Thoracic aorta (tissue), 2 donors: ENCODE measurements around the gene TMEM108. TPM values are rescaled to one million over a fixed set of nuclear protein-coding genes. Genes with fewer than 3 reads are reported as not detected.

Source experiments
- ATAC-seq: fragments of 150-250 bp; one replicate; pipeline ENCODE4 v1.8.0; 2017; ENCODE audit warnings: low read depth; ENCODE audit not compliant: insufficient number of reproducible peaks, low FRiP score
- DNase-seq: peaks from one replicate; pipeline ENCODE4 v3.0.0-alpha.2; 2020; ENCODE audit warnings: low spot score
- H3K27ac ChIP-seq, 2 donors: fragments of 200-600 bp; sonication (generic); 1 replicate in 1 of 2; 2 replicates in 1 of 2; pipeline ENCODE4 v1.5.1; 2016; ENCODE audit warnings: mild to moderate bottlenecking in 2 of 2, moderate library complexity in 2 of 2
- H3K27me3 ChIP-seq: fragments of 200-600 bp; sonication (generic); replicated peaks from 2 replicates; pipeline ENCODE4 v1.6.0; 2016; ENCODE audit warnings: mild to moderate bottlenecking; ENCODE audit not compliant: insufficient read depth
- H3K36me3 ChIP-seq: fragments of 200-600 bp; sonication (generic); one replicate; pipeline ENCODE4 v1.5.1; 2016
- H3K4me1 ChIP-seq, 2 donors: fragments of 200-600 bp; sonication (generic); 1 replicate in 1 of 2; 2 replicates in 1 of 2; pipeline versions ENCODE4 v1.5.1 to v1.6.0; 2016; ENCODE audit warnings: low read depth in 2 of 2, mild to moderate bottlenecking in 1 of 2; ENCODE audit not compliant: control insufficient read depth in 1 of 2
- H3K4me3 ChIP-seq: fragments of 200-600 bp; sonication (generic); 2 replicates; pipeline ENCODE4 v1.5.1; 2016; ENCODE audit warnings: mild to moderate bottlenecking
- H3K9me3 ChIP-seq: fragments of 200-600 bp; sonication (generic); 2 replicates; pipeline ENCODE4 v1.5.1; 2016
- CTCF ChIP-seq: fragments of 200-600 bp; sonication (generic); IDR thresholded peaks from one replicate; pipeline ENCODE4 v1.5.1; 2019; ENCODE audit warnings: antibody characterized with exemption
- total RNA-seq, 2 donors: library from RNA; depleted of rRNA; stranded (reverse); fragments of >200 nt; gene quantifications; one replicate each; pipeline versions ENCODE4 v1.1.0 to v1.2.3, GENCODE V29; 2016

TMEM108 gene
- total RNA-seq, 2 donors from 2014 or later = 0.28 to 0.41 TPM

- no peak for ATAC-seq
- no peaks in the 10 kb centered on the region for H3K4me1 ChIP-seq
Measured at GRCh38 chr3:133394561-133395311, 356.5 kb downstream of the TMEM108 start.

GRCh38 chr3:133396906-133397305, 358.7 kb downstream of the TMEM108 start:
- Histone ChIP-seq H3K36me3 (no peaks in the 10 kb centered on the region), H3K4me1 (no peaks in the 10 kb centered on the region), H3K27ac (no peak overlapping the region), H3K4me3 (no peak overlapping the region), H3K27me3 (no peaks in the 10 kb centered on the region), H3K9me3 (no peaks in the 10 kb centered on the region)
- no peak for DNase-seq
- ATAC-seq = no peak
- no peak for TF ChIP-seq CTCF

More at GRCh38 chr3:133394561-133395311, 356.5 kb downstream of the TMEM108 start:
- Histone ChIP-seq H3K27ac (no peak overlapping the region), H3K4me3 (no peak overlapping the region), H3K27me3 (no peaks in the 10 kb centered on the region), H3K9me3 (no peaks in the 10 kb centered on the region), H3K36me3 (no peaks in the 10 kb centered on the region)
- no peak for TF ChIP-seq CTCF
- no peak for DNase-seq

- no peaks in the 10 kb centered on the region for H3K27me3 ChIP-seq
- no peaks in the 10 kb centered on the region for H3K9me3 ChIP-seq
- no peaks in the 10 kb centered on the region for H3K36me3 ChIP-seq
- H3K27ac ChIP-seq = no peak within 1 kb of the TSS
- ATAC-seq (no peak), DNase-seq (no peak)
- TF ChIP-seq CTCF = no peak
- H3K4me3 ChIP-seq = no peak within 1 kb of the TSS
- no peaks in the 10 kb centered on the region for H3K4me1 ChIP-seq
Measured at GRCh38 chr3:133400006-133400515, 361.9 kb downstream of the TMEM108 start, which contains the start of gene BFSP2. Gene BFSP2, plus strand, starts transcription at chr3:133400056. Its CDS starts 28 bp downstream, at chr3:133400084.

DNA sequence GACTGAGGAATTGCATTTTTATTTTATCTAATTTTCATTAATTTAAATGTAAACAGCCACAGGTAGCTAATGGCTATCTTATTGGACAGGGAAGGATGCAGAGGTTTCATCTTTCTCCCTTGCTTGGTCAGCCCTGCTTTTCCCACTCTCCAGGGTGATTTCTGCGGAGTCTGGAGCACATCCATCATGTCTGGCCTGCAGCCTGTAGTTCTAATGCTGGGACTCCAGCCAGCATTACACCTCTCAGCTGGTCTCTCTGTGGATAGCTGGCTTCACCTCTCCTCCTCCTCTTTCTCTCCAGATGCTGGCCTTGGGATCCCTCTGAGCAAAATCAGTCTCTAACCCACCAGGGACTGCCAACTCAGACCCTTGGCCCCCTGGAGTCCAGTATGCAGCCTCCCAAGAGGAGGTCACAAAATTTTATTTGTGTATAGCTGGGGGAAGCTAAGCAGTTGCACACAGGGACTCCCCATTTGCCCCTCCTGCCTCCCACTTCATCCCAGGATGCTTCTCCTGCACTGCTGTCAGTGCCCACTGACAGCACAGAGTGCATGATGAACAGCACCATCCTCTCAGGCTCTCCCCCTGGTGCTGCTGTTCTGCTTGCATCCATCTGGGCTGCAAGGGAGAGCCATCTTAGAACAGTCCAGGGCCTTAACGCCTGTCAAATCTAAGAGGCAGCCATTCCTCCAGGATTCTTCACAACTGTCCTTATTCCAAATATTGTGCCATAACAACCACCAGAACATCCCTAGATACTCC, 363.4 kb downstream of the TMEM108 start:
- no peak overlapping the region for H3K4me3 ChIP-seq
- no peaks in the 10 kb centered on the region for H3K4me1 ChIP-seq
- H3K27me3 ChIP-seq = no peaks in the 10 kb centered on the region
- H3K27ac ChIP-seq = no peak overlapping the region
- no peak for TF ChIP-seq CTCF
- H3K9me3 ChIP-seq = no peaks in the 10 kb centered on the region
- ATAC-seq (no peak), DNase-seq (no peak)
- H3K36me3 ChIP-seq = no peaks in the 10 kb centered on the region

DNA sequence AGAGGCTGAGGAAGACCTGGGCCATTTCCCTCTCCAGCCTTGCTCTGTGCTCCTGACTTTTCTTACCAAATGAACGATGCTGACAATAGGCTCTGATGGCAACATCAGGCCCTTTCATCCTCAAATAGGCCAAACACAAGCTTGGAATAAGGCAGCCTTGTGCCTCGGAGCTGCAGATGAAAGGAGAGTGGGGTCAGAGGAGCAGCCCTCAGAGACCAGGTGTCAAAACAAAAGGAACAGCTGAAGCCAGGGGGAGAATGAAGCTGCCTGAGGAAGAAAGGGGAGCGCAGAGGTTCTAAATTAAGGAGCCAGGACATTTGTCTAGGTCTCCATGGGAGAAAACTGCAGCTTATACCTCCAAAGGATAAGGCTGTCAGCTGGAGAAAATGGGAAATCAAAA, 366.7 kb downstream of the TMEM108 start:
- DNase-seq (no peak), ATAC-seq (no peak)
- no peaks in the 10 kb centered on the region for H3K27me3 ChIP-seq
- H3K4me3 ChIP-seq = no peak overlapping the region
- no peaks in the 10 kb centered on the region for H3K4me1 ChIP-seq
- no peak for TF ChIP-seq CTCF
- H3K9me3 ChIP-seq = no peaks in the 10 kb centered on the region
- H3K36me3 ChIP-seq = no peaks in the 10 kb centered on the region
- no peak overlapping the region for H3K27ac ChIP-seq
